Measurements from ENCODE around the gene ATP8B1. TPM values are rescaled to one million over a fixed set of nuclear protein-coding genes. Genes with fewer than 3 reads are reported as not detected.
A peak's percentile ranks its signal among the peaks of the same experiment; 100 is the strongest.

Gene ATP8B1
- total RNA-seq, 1 experiment from 2014 or later, result 1.1 TPM

DNA sequence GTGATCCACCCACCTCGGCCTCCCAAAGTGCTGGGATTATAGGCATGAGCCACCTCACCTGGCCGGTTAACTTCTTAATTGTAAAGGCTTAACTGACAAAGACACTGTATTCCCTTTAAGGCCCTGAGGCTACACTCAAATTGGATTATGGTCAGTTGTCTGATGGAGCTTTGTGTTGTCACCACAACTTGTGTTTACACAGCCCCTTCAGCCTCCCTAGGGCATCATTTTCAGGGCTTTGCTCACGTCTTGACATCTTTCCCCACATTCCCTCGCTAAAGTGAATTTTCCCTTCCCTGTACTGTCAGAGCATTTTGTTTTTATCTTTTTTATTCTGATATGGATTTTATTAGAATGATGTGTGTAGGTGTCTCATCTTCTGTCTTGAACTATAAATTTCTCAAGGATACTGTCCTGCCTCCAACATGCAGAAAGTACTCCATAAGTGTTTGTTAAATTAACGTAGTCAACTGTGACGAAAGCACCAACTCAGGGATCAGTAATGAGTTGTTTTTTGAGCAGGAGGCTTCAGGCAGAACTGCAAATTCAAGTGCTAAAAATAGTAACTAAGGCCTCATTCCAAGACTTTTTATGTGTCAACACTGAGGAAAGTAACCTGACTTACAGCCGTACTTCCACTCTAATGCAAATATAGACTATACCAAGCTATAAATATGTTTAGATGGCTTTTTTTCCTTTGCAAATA is 104.4 kb downstream of the ATP8B1 start:
- Histone ChIP-seq H2AK5ac (ENCODE audit: insufficient read length, low read length) (no peak overlapping the region), H3T11ph (ENCODE audit: low read length) (no peak overlapping the region), H2BK5ac (ENCODE audit: insufficient read length, low read length) (no peak overlapping the region), H3K79me2 (ENCODE audit: insufficient read depth, low read length) (no peaks in the 10 kb centered on the region), H3K14ac (ENCODE audit: insufficient read depth, low read length) (no peak overlapping the region), H2BK20ac (ENCODE audit: low read depth, low read length, poor library complexity, severe bottlenecking) (no peak overlapping the region), H3K9ac (ENCODE audit: extremely low read depth, insufficient read length, low read length) (no peak overlapping the region), H4K91ac (ENCODE audit: insufficient read length, low read depth, low read length) (no peak overlapping the region), H3K9me3 (ENCODE audit: control insufficient read depth, low read depth, low read length) (no peaks in the 10 kb centered on the region), H2BK15ac (ENCODE audit: low read depth, low read length) (no peak overlapping the region), H3K27ac (ENCODE audit: insufficient read length, low read depth, low read length) (no peak overlapping the region), H4K8ac (replicated peaks; ENCODE audit: insufficient read length, low read depth, low read length) (no peak overlapping the region), H4K20me1 (ENCODE audit: control insufficient read depth, insufficient read depth, insufficient read length) (no peaks in the 10 kb centered on the region), H2BK120ac (ENCODE audit: low read depth, low read length, poor library complexity, severe bottlenecking) (no peak overlapping the region), H3K23me2 (ENCODE audit: insufficient read length, low read depth, low read length, poor library complexity, severe bottlenecking) (no peaks in the 10 kb centered on the region), H3K4me1 (ENCODE audit: insufficient read depth, low read length) (no peaks in the 10 kb centered on the region), H3K18ac (ENCODE audit: insufficient read length, low read depth, low read length) (no peak overlapping the region), H3K56ac (ENCODE audit: insufficient read length, low read depth, low read length) (no peak overlapping the region), H3K4me2 (ENCODE audit: insufficient read depth, insufficient read length, low read length) (no peak overlapping the region), H2BK12ac (ENCODE audit: insufficient read length, low read depth, low read length) (no peak overlapping the region), H2AFZ (ENCODE audit: low read length) (no peak overlapping the region), H4K5ac (ENCODE audit: insufficient read length, low read depth, low read length) (no peak overlapping the region), H3K4ac (ENCODE audit: low read depth, low read length) (no peak overlapping the region), H3K27me3 (ENCODE audit: insufficient read depth, low read length) (no peaks in the 10 kb centered on the region), H3K79me1 (ENCODE audit: insufficient read depth, low read depth, low read length, poor library complexity, severe bottlenecking) (no peaks in the 10 kb centered on the region), H3K23ac (ENCODE audit: insufficient read length, low read depth, low read length) (no peak overlapping the region)
- WGBS (ENCODE audit: extremely low coverage, insufficient read length, low lambda C conversion rate), result no CpG with 5 or more reads among the region's 7 CpGs
- H3K36me3 Mint-ChIP-seq (ENCODE audit: insufficient read depth in 1 of 3, low read depth in 3 of 3), result no peaks in the 10 kb centered on the region
- no peaks in the 10 kb centered on the region for H3K9me3 Mint-ChIP-seq
- peak overlapping the region in 2 of 3 experiments; percentile 60 to 65; a peak in 3 of 7 replicates for H3K27ac Mint-ChIP-seq
- no peak for DNase-seq
- TF ChIP-seq, protein P1, sequence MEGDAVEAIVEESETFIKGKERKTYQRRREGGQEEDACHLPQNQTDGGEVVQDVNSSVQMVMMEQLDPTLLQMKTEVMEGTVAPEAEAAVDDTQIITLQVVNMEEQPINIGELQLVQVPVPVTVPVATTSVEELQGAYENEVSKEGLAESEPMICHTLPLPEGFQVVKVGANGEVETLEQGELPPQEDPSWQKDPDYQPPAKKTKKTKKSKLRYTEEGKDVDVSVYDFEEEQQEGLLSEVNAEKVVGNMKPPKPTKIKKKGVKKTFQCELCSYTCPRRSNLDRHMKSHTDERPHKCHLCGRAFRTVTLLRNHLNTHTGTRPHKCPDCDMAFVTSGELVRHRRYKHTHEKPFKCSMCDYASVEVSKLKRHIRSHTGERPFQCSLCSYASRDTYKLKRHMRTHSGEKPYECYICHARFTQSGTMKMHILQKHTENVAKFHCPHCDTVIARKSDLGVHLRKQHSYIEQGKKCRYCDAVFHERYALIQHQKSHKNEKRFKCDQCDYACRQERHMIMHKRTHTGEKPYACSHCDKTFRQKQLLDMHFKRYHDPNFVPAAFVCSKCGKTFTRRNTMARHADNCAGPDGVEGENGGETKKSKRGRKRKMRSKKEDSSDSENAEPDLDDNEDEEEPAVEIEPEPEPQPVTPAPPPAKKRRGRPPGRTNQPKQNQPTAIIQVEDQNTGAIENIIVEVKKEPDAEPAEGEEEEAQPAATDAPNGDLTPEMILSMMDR (conservative IDR thresholded peaks at IDR 0.05), result no peak
- no peak overlapping the region for H3K4me3 Mint-ChIP-seq
- no peaks in the 10 kb centered on the region for H3K27me3 Mint-ChIP-seq (ENCODE audit: low read depth)
- peaks cover 4 to 12% of the 10 kb centered on the region in 2 experiments; a peak in 3 of 4 replicates for H3K4me1 Mint-ChIP-seq

Data from H9 (cell line).